Mesothelial cell of epicardium (in vitro differentiated cells): ENCODE results near the gene NRP1. TPM values are rescaled to one million over a fixed set of nuclear protein-coding genes. Genes with fewer than 3 reads are reported as not detected.

ENCODE experiments used
- DNase-seq, 2 experiments: peaks; one replicate each; pipeline ENCODE4 v3.0.0; 2021; ENCODE audit warnings: low spot score in 2 of 2; ENCODE audit not compliant: unreplicated experiment in 2 of 2
- H3K27ac Mint-ChIP-seq: 2 replicates; pipeline ENCODE4 v1.8.0; 2021; ENCODE audit warnings: mixed read lengths
- H3K27me3 Mint-ChIP-seq: 2 replicates; pipeline ENCODE4 v1.8.0; 2021; ENCODE audit warnings: low read depth, mixed read lengths
- H3K36me3 Mint-ChIP-seq: 2 replicates; pipeline ENCODE4 v1.8.0; 2021; ENCODE audit warnings: mixed read lengths
- H3K4me1 Mint-ChIP-seq: 2 replicates; pipeline ENCODE4 v1.8.0; 2021; ENCODE audit warnings: mixed read lengths
- H3K4me3 Mint-ChIP-seq: 2 replicates; pipeline ENCODE4 v1.8.0; 2021; ENCODE audit warnings: mild to moderate bottlenecking, moderate library complexity, mixed read lengths
- H3K9me3 Mint-ChIP-seq: 2 replicates; pipeline ENCODE4 v1.8.0; 2021; ENCODE audit warnings: mixed read lengths
- total RNA-seq: library from RNA; stranded (reverse); gene quantifications from 3 replicates; pipeline ENCODE4 v1.2.1, GENCODE V29; 2021
- TF ChIP-seq, protein P1 (sequence below): fragments of 200-600 bp; sonication (generic); IDR thresholded peaks from one replicate; pipeline ENCODE4 v1.5.0; 2021; ENCODE audit warnings: antibody characterized with exemption; ENCODE audit not compliant: unreplicated experiment

Gene NRP1
- total RNA-seq, 1 donor from 2014 or later, result 47.7 TPM

- TF ChIP-seq, protein P1, sequence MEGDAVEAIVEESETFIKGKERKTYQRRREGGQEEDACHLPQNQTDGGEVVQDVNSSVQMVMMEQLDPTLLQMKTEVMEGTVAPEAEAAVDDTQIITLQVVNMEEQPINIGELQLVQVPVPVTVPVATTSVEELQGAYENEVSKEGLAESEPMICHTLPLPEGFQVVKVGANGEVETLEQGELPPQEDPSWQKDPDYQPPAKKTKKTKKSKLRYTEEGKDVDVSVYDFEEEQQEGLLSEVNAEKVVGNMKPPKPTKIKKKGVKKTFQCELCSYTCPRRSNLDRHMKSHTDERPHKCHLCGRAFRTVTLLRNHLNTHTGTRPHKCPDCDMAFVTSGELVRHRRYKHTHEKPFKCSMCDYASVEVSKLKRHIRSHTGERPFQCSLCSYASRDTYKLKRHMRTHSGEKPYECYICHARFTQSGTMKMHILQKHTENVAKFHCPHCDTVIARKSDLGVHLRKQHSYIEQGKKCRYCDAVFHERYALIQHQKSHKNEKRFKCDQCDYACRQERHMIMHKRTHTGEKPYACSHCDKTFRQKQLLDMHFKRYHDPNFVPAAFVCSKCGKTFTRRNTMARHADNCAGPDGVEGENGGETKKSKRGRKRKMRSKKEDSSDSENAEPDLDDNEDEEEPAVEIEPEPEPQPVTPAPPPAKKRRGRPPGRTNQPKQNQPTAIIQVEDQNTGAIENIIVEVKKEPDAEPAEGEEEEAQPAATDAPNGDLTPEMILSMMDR, result no peak
- H3K4me3 Mint-ChIP-seq, result no peak overlapping the region
- H3K36me3 Mint-ChIP-seq, result peaks cover 12% of the 10 kb centered on the region
- no peak for DNase-seq
- H3K27ac Mint-ChIP-seq, result peak overlapping the region; percentile 32
- H3K4me1 Mint-ChIP-seq, result peaks cover 79% of the 10 kb centered on the region
- H3K27me3 Mint-ChIP-seq, result no peaks in the 10 kb centered on the region
- H3K9me3 Mint-ChIP-seq, result peaks cover 3% of the 10 kb centered on the region
These were observed 98.5 kb downstream of the NRP1 start for GRCh38 chr10:33235951-33236350.

GRCh38 chr10:33235251-33235884 is 99.1 kb downstream of the NRP1 start:
- no peak overlapping the region for H3K4me3 Mint-ChIP-seq
- no peak for DNase-seq
- peak overlapping the region; percentile 90 for H3K27ac Mint-ChIP-seq
- no peaks in the 10 kb centered on the region for H3K27me3 Mint-ChIP-seq
- H3K4me1 Mint-ChIP-seq, result peaks cover 78% of the 10 kb centered on the region
- peaks cover 6% of the 10 kb centered on the region for H3K9me3 Mint-ChIP-seq
- H3K36me3 Mint-ChIP-seq, result peaks cover 15% of the 10 kb centered on the region
- TF ChIP-seq, protein P1, result no peak

DNA sequence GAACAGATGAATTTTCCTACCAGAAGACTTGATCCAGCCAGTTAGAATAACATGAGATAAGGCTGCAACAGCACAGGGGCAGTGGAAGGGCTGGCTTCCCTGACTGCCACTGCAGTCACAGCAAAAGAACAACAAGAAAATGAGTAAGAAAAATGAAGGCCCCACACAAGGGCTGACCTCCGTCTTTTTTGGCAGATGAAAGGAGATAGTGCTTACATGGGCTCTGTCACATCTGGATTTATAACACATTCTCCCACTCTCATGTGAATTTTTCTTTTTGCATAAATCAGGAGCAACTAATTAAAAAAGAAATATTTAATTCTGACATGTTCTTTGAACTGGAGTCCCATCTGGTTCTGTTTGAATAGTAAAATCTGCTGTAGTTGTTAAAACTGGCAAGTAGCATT is 99.6 kb downstream of the NRP1 start:
- Mint-ChIP-seq H3K4me3 (no peak overlapping the region), H3K27me3 (no peaks in the 10 kb centered on the region), H3K9me3 (peaks cover 6% of the 10 kb centered on the region), H3K36me3 (peaks cover 15% of the 10 kb centered on the region), H3K4me1 (peaks cover 76% of the 10 kb centered on the region), H3K27ac (peak overlapping the region; percentile 90)
- DNase-seq, result no peak
- TF ChIP-seq, protein P1, result no peak

- TF ChIP-seq, protein P1, result no peak
- peaks cover 15% of the 10 kb centered on the region for H3K36me3 Mint-ChIP-seq
- H3K27ac Mint-ChIP-seq, result peak overlapping the region; percentile 43
- H3K27me3 Mint-ChIP-seq, result no peaks in the 10 kb centered on the region
- no peak overlapping the region for H3K4me3 Mint-ChIP-seq
- peaks cover 6% of the 10 kb centered on the region for H3K9me3 Mint-ChIP-seq
- peaks cover 77% of the 10 kb centered on the region for H3K4me1 Mint-ChIP-seq
- no peak for DNase-seq
These were observed 100.8 kb downstream of the NRP1 start for GRCh38 chr10:33233635-33234034.

GRCh38 chr10:33233221-33233620 is 101.2 kb downstream of the NRP1 start:
- H3K9me3 Mint-ChIP-seq, result peaks cover 6% of the 10 kb centered on the region
- DNase-seq, result no peak
- no peak overlapping the region for H3K4me3 Mint-ChIP-seq
- H3K4me1 Mint-ChIP-seq, result peaks cover 75% of the 10 kb centered on the region
- H3K27ac Mint-ChIP-seq, result no peak overlapping the region
- H3K27me3 Mint-ChIP-seq, result no peaks in the 10 kb centered on the region
- H3K36me3 Mint-ChIP-seq, result peaks cover 15% of the 10 kb centered on the region
- TF ChIP-seq, protein P1, result no peak
